RWPE2 (cell line): Measurements from ENCODE around the gene AKAP7.

Experiments
- ATAC-seq: fragments of 200-7000 bp; cut with Tn5 transposase; 3 replicates; pipeline ENCODE4 v1.9.1; 2021; ENCODE audit warnings: low read depth
- DNase-seq: peaks from one replicate; pipeline ENCODE4 v3.0.0-alpha.2; 2020; ENCODE audit warnings: low spot score
- H3K27ac ChIP-seq: fragments of 450-650 bp; 2 replicates; pipeline ENCODE4 v1.5.1; 2017; ENCODE audit warnings: mild to moderate bottlenecking; ENCODE audit not compliant: poor library complexity, severe bottlenecking
- H3K27me3 ChIP-seq: fragments of 250-450 bp; sonication (Bioruptor Pico); 2 replicates; pipeline ENCODE4 v1.5.1; 2021; ENCODE audit warnings: mild to moderate bottlenecking, moderate library complexity; ENCODE audit not compliant: insufficient read depth, poor library complexity, severe bottlenecking
- H3K36me3 ChIP-seq: fragments of 250-450 bp; sonication (Bioruptor Pico); 2 replicates; pipeline ENCODE4 v1.5.1; 2020; ENCODE audit warnings: low read depth, mild to moderate bottlenecking, moderate library complexity
- H3K4me1 ChIP-seq: fragments of 250-450 bp; sonication (Bioruptor Pico); 2 replicates; pipeline ENCODE4 v1.5.1; 2021; ENCODE audit warnings: mild to moderate bottlenecking, moderate library complexity; ENCODE audit not compliant: insufficient read depth, poor library complexity, severe bottlenecking
- H3K4me3 ChIP-seq: fragments of 250-450 bp; sonication (Bioruptor Pico); 2 replicates; pipeline ENCODE4 v1.5.1; 2021; ENCODE audit warnings: mild to moderate bottlenecking, moderate library complexity; ENCODE audit not compliant: severe bottlenecking
- H3K9me3 ChIP-seq: fragments of 250-450 bp; sonication (Bioruptor Pico); 2 replicates; pipeline ENCODE4 v1.5.1; 2021; ENCODE audit warnings: mild to moderate bottlenecking, moderate library complexity; ENCODE audit not compliant: severe bottlenecking
- TF ChIP-seq, protein P1 (sequence below): fragments of 450-650 bp; IDR thresholded peaks from one replicate; pipeline ENCODE4 v1.5.1; 2017; ENCODE audit warnings: mild to moderate bottlenecking, moderate library complexity; ENCODE audit not compliant: poor library complexity, severe bottlenecking

AKAP7 gene

DNA sequence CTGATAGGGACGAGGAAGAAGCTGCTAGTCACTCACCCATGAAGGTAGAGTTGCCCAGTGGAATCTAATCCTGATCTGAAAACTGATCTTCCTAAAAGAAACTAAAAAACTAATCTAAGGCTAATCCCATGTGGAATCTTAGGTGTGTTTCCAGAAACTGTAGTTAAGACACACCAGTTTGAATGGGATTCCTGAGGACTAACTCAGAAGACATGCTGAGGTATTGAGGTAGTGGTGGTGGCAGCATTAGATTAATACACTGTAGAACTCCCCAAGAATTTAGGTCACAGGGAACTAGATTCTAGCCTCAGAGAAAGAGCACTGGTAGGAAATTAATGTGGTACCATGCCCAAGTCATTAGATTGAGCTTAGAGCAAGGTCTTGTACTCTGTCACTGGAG is 19.6 kb upstream of the AKAP7 start:
- no peak overlapping the region for H3K27ac ChIP-seq
- TF ChIP-seq, protein P1, sequence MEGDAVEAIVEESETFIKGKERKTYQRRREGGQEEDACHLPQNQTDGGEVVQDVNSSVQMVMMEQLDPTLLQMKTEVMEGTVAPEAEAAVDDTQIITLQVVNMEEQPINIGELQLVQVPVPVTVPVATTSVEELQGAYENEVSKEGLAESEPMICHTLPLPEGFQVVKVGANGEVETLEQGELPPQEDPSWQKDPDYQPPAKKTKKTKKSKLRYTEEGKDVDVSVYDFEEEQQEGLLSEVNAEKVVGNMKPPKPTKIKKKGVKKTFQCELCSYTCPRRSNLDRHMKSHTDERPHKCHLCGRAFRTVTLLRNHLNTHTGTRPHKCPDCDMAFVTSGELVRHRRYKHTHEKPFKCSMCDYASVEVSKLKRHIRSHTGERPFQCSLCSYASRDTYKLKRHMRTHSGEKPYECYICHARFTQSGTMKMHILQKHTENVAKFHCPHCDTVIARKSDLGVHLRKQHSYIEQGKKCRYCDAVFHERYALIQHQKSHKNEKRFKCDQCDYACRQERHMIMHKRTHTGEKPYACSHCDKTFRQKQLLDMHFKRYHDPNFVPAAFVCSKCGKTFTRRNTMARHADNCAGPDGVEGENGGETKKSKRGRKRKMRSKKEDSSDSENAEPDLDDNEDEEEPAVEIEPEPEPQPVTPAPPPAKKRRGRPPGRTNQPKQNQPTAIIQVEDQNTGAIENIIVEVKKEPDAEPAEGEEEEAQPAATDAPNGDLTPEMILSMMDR: no peak
- DNase-seq (no peak), ATAC-seq (no peak)
- no peaks in the 10 kb centered on the region for H3K9me3 ChIP-seq
- no peaks in the 10 kb centered on the region for H3K27me3 ChIP-seq
- H3K4me3 ChIP-seq: no peak overlapping the region
- H3K4me1 ChIP-seq: no peaks in the 10 kb centered on the region
- H3K36me3 ChIP-seq: no peaks in the 10 kb centered on the region

DNA sequence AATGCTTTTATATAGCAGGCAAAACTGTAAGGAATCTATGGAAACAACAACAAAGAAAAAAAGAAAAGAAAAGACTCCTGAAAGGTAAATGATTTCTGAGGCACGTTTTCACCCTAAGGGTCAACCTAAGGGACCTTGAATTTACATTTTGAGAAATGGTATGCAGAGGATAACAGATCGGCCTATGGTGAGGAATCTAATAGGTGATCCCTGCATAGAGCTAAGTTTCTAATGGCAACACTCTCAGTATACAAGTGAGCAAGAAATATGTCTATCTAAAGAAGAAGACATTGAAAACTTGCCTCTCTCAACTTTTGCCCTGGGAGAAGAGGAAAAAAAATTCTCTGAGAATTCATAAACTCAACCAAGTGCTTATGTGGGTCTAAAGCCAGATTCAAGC is 18.9 kb upstream of the AKAP7 start:
- Histone ChIP-seq H3K27ac (no peak overlapping the region), H3K4me3 (no peak overlapping the region), H3K36me3 (no peaks in the 10 kb centered on the region), H3K9me3 (no peaks in the 10 kb centered on the region), H3K27me3 (no peaks in the 10 kb centered on the region), H3K4me1 (no peaks in the 10 kb centered on the region)
- no peak for ATAC-seq
- TF ChIP-seq, protein P1: no peak
- DNase-seq: no peak

DNA sequence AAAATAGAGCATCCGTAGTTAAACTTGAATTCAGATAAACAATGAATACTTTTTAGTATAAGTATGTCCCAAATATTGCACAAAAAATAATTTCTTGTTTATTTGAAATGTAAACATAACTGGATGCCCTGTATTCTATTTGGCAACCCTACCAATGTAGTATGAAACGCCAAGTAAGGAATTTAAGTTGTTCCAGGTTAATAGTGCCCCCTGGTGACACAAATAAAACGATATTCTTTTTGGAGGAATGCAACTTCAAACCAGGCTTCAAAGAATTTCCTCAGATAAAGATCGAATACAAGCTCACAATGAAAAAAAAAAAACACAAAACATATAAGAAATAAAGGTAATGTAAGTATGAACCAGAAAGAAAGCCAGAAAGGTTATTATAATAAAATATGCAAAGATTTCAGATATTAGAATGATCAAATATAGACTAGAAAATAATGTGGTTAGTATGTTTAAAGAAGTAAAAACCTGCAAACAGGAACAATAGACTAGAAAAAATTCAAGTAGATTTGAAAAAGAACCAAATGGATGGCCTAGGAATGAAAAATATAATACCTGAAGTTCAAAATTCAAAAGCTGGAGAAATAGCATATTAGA is 18.4 kb upstream of the AKAP7 start:
- H3K9me3 ChIP-seq: no peaks in the 10 kb centered on the region
- no peaks in the 10 kb centered on the region for H3K4me1 ChIP-seq
- H3K27ac ChIP-seq: no peak overlapping the region
- TF ChIP-seq, protein P1: peak; percentile 78
- ATAC-seq: no peak
- H3K27me3 ChIP-seq: no peaks in the 10 kb centered on the region
- H3K4me3 ChIP-seq: no peak overlapping the region
- no peak for DNase-seq
- no peaks in the 10 kb centered on the region for H3K36me3 ChIP-seq

DNA sequence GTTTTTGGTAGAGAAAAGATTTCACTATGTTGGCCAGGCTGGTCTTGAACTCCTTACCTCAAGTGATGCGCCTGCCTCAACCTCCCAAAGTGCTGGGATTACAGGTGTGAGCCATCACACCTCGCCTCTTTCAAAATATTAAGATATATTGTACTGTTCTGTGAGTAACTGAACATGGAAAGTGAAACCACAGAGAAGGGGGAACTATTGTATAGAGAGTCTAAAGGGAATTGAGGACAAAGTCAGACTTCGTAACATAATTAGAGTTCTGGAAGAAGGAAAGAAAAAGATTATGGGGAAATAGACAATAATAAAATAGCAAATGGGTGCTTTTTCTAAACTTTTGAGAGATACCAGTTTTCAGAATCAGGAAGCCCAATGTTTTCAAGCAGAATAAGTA is 17.4 kb upstream of the AKAP7 start:
- Histone ChIP-seq H3K27ac (no peak overlapping the region), H3K9me3 (no peaks in the 10 kb centered on the region), H3K4me1 (no peaks in the 10 kb centered on the region), H3K4me3 (no peak overlapping the region), H3K36me3 (no peaks in the 10 kb centered on the region), H3K27me3 (no peaks in the 10 kb centered on the region)
- no peak for ATAC-seq
- no peak for DNase-seq
- TF ChIP-seq, protein P1: no peak

DNA sequence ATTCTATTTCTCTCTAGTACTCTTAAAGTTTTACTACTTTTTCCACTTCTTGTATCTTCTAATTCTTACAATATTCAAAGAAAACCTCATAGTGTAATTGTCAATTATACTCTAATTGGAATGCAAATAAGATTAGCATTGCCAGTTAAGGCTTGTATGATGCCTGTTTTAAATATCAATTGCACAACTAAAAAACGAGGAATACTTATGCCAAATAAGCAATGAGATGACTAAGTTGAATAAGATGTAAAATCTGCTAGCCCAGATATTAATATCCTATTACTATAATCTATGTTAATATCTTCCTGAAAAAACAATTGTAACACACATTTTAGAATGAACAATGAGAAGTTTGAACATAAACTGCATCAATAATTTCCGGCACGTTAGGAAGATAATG is 13.3 kb upstream of the AKAP7 start:
- no peaks in the 10 kb centered on the region for H3K27me3 ChIP-seq
- H3K9me3 ChIP-seq: no peaks in the 10 kb centered on the region
- H3K4me1 ChIP-seq: no peaks in the 10 kb centered on the region
- H3K36me3 ChIP-seq: no peaks in the 10 kb centered on the region
- DNase-seq (no peak), ATAC-seq (no peak)
- H3K27ac ChIP-seq: no peak overlapping the region
- no peak overlapping the region for H3K4me3 ChIP-seq
- TF ChIP-seq, protein P1: no peak
